ENCODE data around the gene GDE1. TPM values are rescaled to one million over a fixed set of nuclear protein-coding genes. Genes with fewer than 3 reads are reported as not detected.
A peak's percentile ranks its signal among the peaks of the same experiment; 100 is the strongest.

Gene GDE1
- total and polyA plus RNA-seq, 2 experiments from 2014 or later = 77.6 to 99.9 TPM

DNA sequence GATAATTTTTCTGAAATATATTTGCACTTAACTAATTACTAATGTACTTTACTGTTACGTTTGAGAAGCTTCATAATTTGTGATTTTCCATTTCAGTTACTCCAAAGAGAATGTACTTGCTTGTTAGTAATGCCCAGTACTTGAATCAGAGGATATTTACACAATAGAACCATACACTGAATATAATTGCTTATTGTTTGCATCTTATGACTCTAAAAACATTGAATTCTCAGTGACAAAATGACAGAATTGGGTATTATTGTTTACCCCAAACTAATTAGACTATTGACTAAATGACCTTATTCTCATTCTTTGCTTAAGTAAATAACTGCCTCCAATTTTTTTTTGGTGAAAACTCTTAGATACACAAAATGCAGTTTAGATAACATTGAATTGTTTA is 10.7 kb upstream of the GDE1 start:
- Histone ChIP-seq H3K9me2 (replicated peaks; ENCODE audit: insufficient read depth) (no peaks in the 10 kb centered on the region), H3K36me3 (replicated peaks; ENCODE audit: insufficient read depth, low read depth) (no peaks in the 10 kb centered on the region), H3K4me3 (no peak overlapping the region), H2AFZ (no peak overlapping the region), H3K27ac (no peak overlapping the region), H3K4me1 (ENCODE audit: insufficient read depth) (no peaks in the 10 kb centered on the region), H4K20me1 (ENCODE audit: insufficient read depth, poor library complexity, severe bottlenecking) (no peaks in the 10 kb centered on the region), H3K79me2 (no peaks in the 10 kb centered on the region), H3K9me3 (ENCODE audit: low read depth) (no peaks in the 10 kb centered on the region), H3K27me3 (no peaks in the 10 kb centered on the region), H3K4me2 (no peak overlapping the region)
- WGBS (ENCODE audit: low lambda C conversion rate, missing lambda C conversion rate) = 93% methylated on average over 1 of the region's 1 CpG
- no peak for TF ChIP-seq EZH2 (IDR thresholded peaks at IDR 0.05; ENCODE audit: borderline replicate concordance)
- no peak for TF ChIP-seq EZH2phosphoT487 (IDR thresholded peaks at IDR 0.05; ENCODE audit: low read depth, severe bottlenecking, unreplicated experiment)
- TF ChIP-seq, protein P1, sequence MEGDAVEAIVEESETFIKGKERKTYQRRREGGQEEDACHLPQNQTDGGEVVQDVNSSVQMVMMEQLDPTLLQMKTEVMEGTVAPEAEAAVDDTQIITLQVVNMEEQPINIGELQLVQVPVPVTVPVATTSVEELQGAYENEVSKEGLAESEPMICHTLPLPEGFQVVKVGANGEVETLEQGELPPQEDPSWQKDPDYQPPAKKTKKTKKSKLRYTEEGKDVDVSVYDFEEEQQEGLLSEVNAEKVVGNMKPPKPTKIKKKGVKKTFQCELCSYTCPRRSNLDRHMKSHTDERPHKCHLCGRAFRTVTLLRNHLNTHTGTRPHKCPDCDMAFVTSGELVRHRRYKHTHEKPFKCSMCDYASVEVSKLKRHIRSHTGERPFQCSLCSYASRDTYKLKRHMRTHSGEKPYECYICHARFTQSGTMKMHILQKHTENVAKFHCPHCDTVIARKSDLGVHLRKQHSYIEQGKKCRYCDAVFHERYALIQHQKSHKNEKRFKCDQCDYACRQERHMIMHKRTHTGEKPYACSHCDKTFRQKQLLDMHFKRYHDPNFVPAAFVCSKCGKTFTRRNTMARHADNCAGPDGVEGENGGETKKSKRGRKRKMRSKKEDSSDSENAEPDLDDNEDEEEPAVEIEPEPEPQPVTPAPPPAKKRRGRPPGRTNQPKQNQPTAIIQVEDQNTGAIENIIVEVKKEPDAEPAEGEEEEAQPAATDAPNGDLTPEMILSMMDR (IDR thresholded peaks at IDR 0.05; ENCODE audit: poor library complexity) = no peak
- no peak for DNase-seq (ENCODE audit: low spot score)

DNA sequence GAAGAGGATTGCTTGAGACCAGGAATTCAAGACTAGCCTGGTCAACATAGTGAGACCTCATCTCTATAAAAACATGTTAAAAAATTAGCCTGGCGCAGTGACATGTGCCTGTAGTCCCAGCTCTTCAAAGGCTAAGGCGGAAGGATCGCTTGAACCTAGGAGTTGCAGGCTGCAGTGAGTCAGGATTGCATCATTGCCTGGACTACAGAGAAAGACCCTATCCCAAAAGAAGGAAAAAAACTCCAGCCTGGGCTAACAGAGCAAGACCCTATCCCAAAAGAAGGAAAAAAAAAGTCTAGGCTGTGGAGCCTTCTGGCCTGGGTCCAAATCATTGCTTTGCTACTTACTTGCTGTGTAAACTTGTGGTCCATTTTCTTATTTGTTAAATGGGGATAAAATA is 6.8 kb upstream of the GDE1 start:
- no peaks in the 10 kb centered on the region for H3K27me3 ChIP-seq
- H3K9me2 ChIP-seq (replicated peaks; ENCODE audit: insufficient read depth) = no peaks in the 10 kb centered on the region
- H4K20me1 ChIP-seq (ENCODE audit: insufficient read depth, poor library complexity, severe bottlenecking) = no peaks in the 10 kb centered on the region
- no peaks in the 10 kb centered on the region for H3K36me3 ChIP-seq (replicated peaks; ENCODE audit: insufficient read depth, low read depth)
- 96% methylated on average over 3 of the region's 3 CpGs for WGBS (ENCODE audit: low lambda C conversion rate, missing lambda C conversion rate)
- no peak overlapping the region for H3K4me3 ChIP-seq
- H3K4me2 ChIP-seq = no peak overlapping the region
- TF ChIP-seq EZH2phosphoT487 (IDR thresholded peaks at IDR 0.05; ENCODE audit: low read depth, severe bottlenecking, unreplicated experiment) (no peak), EZH2 (IDR thresholded peaks at IDR 0.05; ENCODE audit: borderline replicate concordance) (no peak)
- TF ChIP-seq, protein P1 (IDR thresholded peaks at IDR 0.05; ENCODE audit: poor library complexity) = no peak
- H3K4me1 ChIP-seq (ENCODE audit: insufficient read depth) = no peaks in the 10 kb centered on the region
- DNase-seq (ENCODE audit: low spot score) = no peak
- peaks cover 19% of the 10 kb centered on the region for H3K79me2 ChIP-seq
- H2AFZ ChIP-seq = no peak overlapping the region
- H3K9me3 ChIP-seq (ENCODE audit: low read depth) = no peaks in the 10 kb centered on the region
- no peak overlapping the region for H3K27ac ChIP-seq

DNA sequence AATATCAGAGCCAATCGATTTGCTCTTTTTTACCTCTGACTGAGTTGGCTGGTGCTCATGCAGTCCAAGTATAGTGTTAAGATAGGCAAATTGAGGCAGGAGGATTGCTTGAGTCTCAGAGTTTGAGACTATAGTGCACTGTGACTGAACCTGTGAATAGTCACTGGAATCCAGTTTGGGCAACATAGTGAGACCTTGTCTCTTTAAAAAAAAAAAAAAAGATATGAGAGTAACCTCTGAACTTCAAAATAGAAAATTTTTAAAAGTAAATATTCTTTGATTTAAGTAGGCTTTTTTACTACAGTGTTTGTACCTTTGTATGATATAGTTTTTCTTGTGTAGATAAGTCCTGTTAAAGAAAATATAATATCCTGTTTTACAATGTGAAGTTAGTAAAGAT is 5.3 kb upstream of the GDE1 start:
- TF ChIP-seq EZH2phosphoT487 (IDR thresholded peaks at IDR 0.05; ENCODE audit: low read depth, severe bottlenecking, unreplicated experiment) = no peak
- TF ChIP-seq, protein P1 (IDR thresholded peaks at IDR 0.05; ENCODE audit: poor library complexity) = no peak
- no peak for TF ChIP-seq EZH2 (IDR thresholded peaks at IDR 0.05; ENCODE audit: borderline replicate concordance)
- Histone ChIP-seq H3K27ac (no peak overlapping the region), H2AFZ (no peak overlapping the region), H3K4me2 (no peak overlapping the region), H4K20me1 (ENCODE audit: insufficient read depth, poor library complexity, severe bottlenecking) (no peaks in the 10 kb centered on the region), H3K4me3 (no peak overlapping the region), H3K79me2 (peaks cover 19% of the 10 kb centered on the region), H3K4me1 (ENCODE audit: insufficient read depth) (no peaks in the 10 kb centered on the region), H3K36me3 (replicated peaks; ENCODE audit: insufficient read depth, low read depth) (no peaks in the 10 kb centered on the region), H3K9me3 (ENCODE audit: low read depth) (no peaks in the 10 kb centered on the region), H3K9me2 (replicated peaks; ENCODE audit: insufficient read depth) (no peaks in the 10 kb centered on the region), H3K27me3 (no peaks in the 10 kb centered on the region)
- 100% methylated on average over 1 of the region's 1 CpG for WGBS (ENCODE audit: low lambda C conversion rate, missing lambda C conversion rate)
- no peak for DNase-seq (ENCODE audit: low spot score)

DNA sequence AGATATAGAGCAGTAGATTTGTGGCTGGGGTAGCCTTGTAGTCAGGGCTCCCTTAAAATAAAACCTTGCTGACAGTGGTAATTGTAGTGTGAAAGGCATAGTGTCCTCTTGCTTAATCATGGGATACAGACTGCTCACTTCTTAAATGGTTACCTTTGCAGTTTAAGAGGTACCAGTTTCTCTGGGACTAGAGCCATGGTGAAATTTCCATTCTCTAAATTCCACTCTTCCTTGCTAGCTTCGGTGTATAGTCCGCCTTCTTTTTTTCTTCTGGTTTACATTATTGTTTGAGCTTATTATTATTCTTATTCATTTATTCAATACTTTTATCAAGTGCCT is 3.5 kb upstream of the GDE1 start:
- 91% methylated on average over 2 of the region's 2 CpGs for WGBS (ENCODE audit: low lambda C conversion rate, missing lambda C conversion rate)
- peaks cover 25% of the 10 kb centered on the region for H3K79me2 ChIP-seq
- peak overlapping the region; percentile 86 for H2AFZ ChIP-seq
- H3K4me2 ChIP-seq = peak overlapping the region; percentile 83
- H4K20me1 ChIP-seq (ENCODE audit: insufficient read depth, poor library complexity, severe bottlenecking) = peaks cover 3% of the 10 kb centered on the region
- TF ChIP-seq, protein P1 (IDR thresholded peaks at IDR 0.05; ENCODE audit: poor library complexity) = no peak
- no peak for TF ChIP-seq EZH2 (IDR thresholded peaks at IDR 0.05; ENCODE audit: borderline replicate concordance)
- TF ChIP-seq EZH2phosphoT487 (IDR thresholded peaks at IDR 0.05; ENCODE audit: low read depth, severe bottlenecking, unreplicated experiment) = no peak
- no peaks in the 10 kb centered on the region for H3K9me2 ChIP-seq (replicated peaks; ENCODE audit: insufficient read depth)
- peaks cover 3% of the 10 kb centered on the region for H3K4me1 ChIP-seq (ENCODE audit: insufficient read depth)
- H3K27ac ChIP-seq = no peak overlapping the region
- H3K9me3 ChIP-seq (ENCODE audit: low read depth) = no peaks in the 10 kb centered on the region
- no peak overlapping the region for H3K4me3 ChIP-seq
- no peaks in the 10 kb centered on the region for H3K36me3 ChIP-seq (replicated peaks; ENCODE audit: insufficient read depth, low read depth)
- no peaks in the 10 kb centered on the region for H3K27me3 ChIP-seq
- DNase-seq (ENCODE audit: low spot score) = no peak
